Natural killer cell (primary cell): Measurements from ENCODE around the gene PITPNB. TPM values are rescaled to one million over a fixed set of nuclear protein-coding genes. Genes with fewer than 3 reads are reported as not detected.

Experiments
- ATAC-seq, 3 donors: fragments of 150-1000 bp in 2 of 3; fragments of 200-7000 bp in 1 of 3; cut with Tn5 transposase; 1 replicate in 1 of 3; 2 replicates in 2 of 3; pipeline ENCODE4 v1.10.0; 2021; ENCODE audit warnings: mild to moderate bottlenecking in 2 of 3, moderate library complexity in 2 of 3
- DNase-seq, 2 donors: peaks; one replicate each; pipeline versions ENCODE4 v3.0.0 to v3.0.0-alpha.2; 2013 to 2021; ENCODE audit warnings: mixed read lengths in 1 of 2
- H3K27ac ChIP-seq: one replicate; pipeline ENCODE4 v1.5.1; 2013; ENCODE audit warnings: mild to moderate bottlenecking, low read length
- H3K27me3 ChIP-seq: one replicate; pipeline ENCODE4 v1.6.1; 2013; ENCODE audit warnings: low read length; ENCODE audit not compliant: control insufficient read depth, insufficient read depth
- H3K36me3 ChIP-seq: one replicate; pipeline ENCODE4 v1.6.1; 2013; ENCODE audit warnings: low read length; ENCODE audit not compliant: control insufficient read depth, insufficient read depth
- H3K4me1 ChIP-seq: one replicate; pipeline ENCODE4 v1.6.1; 2013; ENCODE audit warnings: low read length; ENCODE audit not compliant: control insufficient read depth, insufficient read depth
- H3K4me3 ChIP-seq: one replicate; pipeline ENCODE4 v1.5.1; 2013; ENCODE audit warnings: low read length
- H3K9me3 ChIP-seq: one replicate; pipeline ENCODE4 v1.6.1; 2013; ENCODE audit warnings: low read length; ENCODE audit not compliant: control insufficient read depth, insufficient read depth
- H3K27ac Mint-ChIP-seq, 2 donors: one replicate each; pipeline ENCODE4 v1.8.0; 2022; ENCODE audit warnings: mild to moderate bottlenecking in 2 of 2, mixed read lengths in 2 of 2, moderate library complexity in 1 of 2
- H3K27me3 Mint-ChIP-seq, 2 donors: one replicate each; pipeline ENCODE4 v1.8.0; 2022; ENCODE audit warnings: low read depth in 2 of 2, mixed read lengths in 2 of 2
- H3K36me3 Mint-ChIP-seq: one replicate; pipeline ENCODE4 v1.8.0; 2022; ENCODE audit warnings: mixed read lengths
- H3K4me1 Mint-ChIP-seq, 2 donors: one replicate each; pipeline ENCODE4 v1.8.0; 2022; ENCODE audit warnings: mixed read lengths in 2 of 2
- H3K4me3 Mint-ChIP-seq: one replicate; pipeline ENCODE4 v1.8.0; 2022; ENCODE audit warnings: mild to moderate bottlenecking, moderate library complexity, mixed read lengths
- H3K9me3 Mint-ChIP-seq, 2 donors: one replicate each; pipeline ENCODE4 v1.8.0; 2022; ENCODE audit warnings: mixed read lengths in 2 of 2
- CTCF ChIP-seq: fragments of 200-600 bp; IDR thresholded peaks from one replicate; pipeline ENCODE4 v1.8.0; 2022; ENCODE audit warnings: antibody characterized with exemption
- WGBS: methylation state at CpG from one replicate; pipeline ENCODE4 v1.1.7; 2013; ENCODE audit warnings: missing lambda C conversion rate; ENCODE audit not compliant: insufficient coverage; 5-methylcytosine and 5-hydroxymethylcytosine counted together
- intact Hi-C: fragments of 100-400 bp; cut with micrococcal nuclease; formaldehyde crosslinking; loops from one replicate; pipeline ENCODE4 v1.14.2; 2022
- total RNA-seq, 4 donors: library from RNA; stranded (reverse); fragments of 120-200 nt in 1 of 4; gene quantifications; one replicate each; pipeline versions ENCODE4 v1.2.3 to v1.2.4, GENCODE V29; 2013 to 2022

PITPNB gene
- total RNA-seq, 3 donors from 2014 or later (not counting 1 experiment from before 2014, with no cell fraction given), result 58.4 to 77.7 (median 65.1) TPM

DNA sequence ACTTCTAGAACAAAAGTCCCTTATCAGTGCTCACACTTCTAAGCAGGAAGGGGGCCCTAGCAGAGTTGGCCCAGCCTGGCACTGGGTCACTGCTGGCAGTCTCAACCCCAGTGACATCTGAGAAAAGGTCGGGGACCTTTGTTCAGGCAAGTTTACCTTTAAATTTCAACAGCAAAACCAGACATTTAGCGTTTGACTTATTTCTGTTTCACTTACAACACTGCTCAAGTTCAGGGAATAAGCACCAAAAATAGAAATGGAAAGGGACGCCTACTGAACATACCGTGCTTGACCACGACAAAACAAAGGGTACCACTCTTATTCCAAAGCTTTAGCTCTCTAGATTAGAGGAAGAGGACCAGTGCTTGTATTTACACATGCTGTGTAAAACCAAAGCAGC, 26.2 kb downstream of the PITPNB start:
- peaks cover 0 to 4% of the 10 kb centered on the region in 2 donors for H3K4me1 Mint-ChIP-seq
- Histone ChIP-seq H3K27me3 (no peaks in the 10 kb centered on the region), H3K4me3 (no peak overlapping the region), H3K9me3 (no peaks in the 10 kb centered on the region), H3K36me3 (peaks cover 65% of the 10 kb centered on the region), H3K27ac (no peak overlapping the region), H3K4me1 (no peaks in the 10 kb centered on the region)
- H3K9me3 Mint-ChIP-seq, result no peaks in the 10 kb centered on the region
- ATAC-seq (no peak), DNase-seq (no peak)
- no peaks in the 10 kb centered on the region for H3K27me3 Mint-ChIP-seq
- no peak for TF ChIP-seq CTCF
- 80% methylated on average over 5 of the region's 5 CpGs for WGBS
- H3K27ac Mint-ChIP-seq, result no peak overlapping the region
- intact Hi-C loops, result no loop called here
- H3K4me3 Mint-ChIP-seq, result no peak overlapping the region
- H3K36me3 Mint-ChIP-seq, result peaks cover 25% of the 10 kb centered on the region

DNA sequence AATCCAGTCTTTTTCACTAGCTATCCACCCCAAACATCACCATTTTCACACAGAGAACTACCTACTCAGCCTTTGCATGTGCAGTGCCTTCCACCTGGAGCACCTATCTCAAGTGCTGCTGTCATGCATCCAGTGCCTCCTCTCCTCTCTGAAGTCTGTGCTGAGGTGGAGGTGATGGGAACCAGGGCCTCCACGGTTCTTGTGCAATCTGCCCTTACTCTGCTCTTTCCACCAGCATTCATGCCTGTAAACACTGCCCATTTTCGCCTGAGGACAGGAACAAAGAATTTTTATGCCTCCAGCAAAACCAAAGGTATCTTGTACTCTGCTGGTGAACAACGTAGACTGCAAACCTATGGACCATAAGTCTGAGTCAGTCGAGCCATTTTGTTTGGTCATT, 27.0 kb downstream of the PITPNB start:
- no peaks in the 10 kb centered on the region for H3K27me3 Mint-ChIP-seq
- peaks cover 0 to 4% of the 10 kb centered on the region in 2 donors for H3K4me1 Mint-ChIP-seq
- DNase-seq (no peak), ATAC-seq (no peak)
- Histone ChIP-seq H3K27ac (no peak overlapping the region), H3K36me3 (peaks cover 63% of the 10 kb centered on the region), H3K27me3 (no peaks in the 10 kb centered on the region), H3K4me3 (no peak overlapping the region), H3K4me1 (no peaks in the 10 kb centered on the region), H3K9me3 (no peaks in the 10 kb centered on the region)
- no peak overlapping the region for H3K4me3 Mint-ChIP-seq
- intact Hi-C loops, result no loop called here
- H3K9me3 Mint-ChIP-seq, result no peaks in the 10 kb centered on the region
- no peak overlapping the region for H3K27ac Mint-ChIP-seq
- WGBS, result 99% methylated on average over 4 of the region's 4 CpGs
- TF ChIP-seq CTCF, result no peak
- peaks cover 24% of the 10 kb centered on the region for H3K36me3 Mint-ChIP-seq

GRCh38 chr22:27888310-27888709, 30.7 kb downstream of the PITPNB start:
- H3K36me3 Mint-ChIP-seq, result peaks cover 17% of the 10 kb centered on the region
- H3K27me3 Mint-ChIP-seq, result no peaks in the 10 kb centered on the region
- H3K4me3 ChIP-seq, result no peak overlapping the region
- no peak for ATAC-seq
- no peaks in the 10 kb centered on the region for H3K9me3 Mint-ChIP-seq
- WGBS, result 100% methylated on average over 1 of the region's 1 CpG
- H3K27ac Mint-ChIP-seq, result no peak overlapping the region
- H3K4me1 Mint-ChIP-seq, result peaks cover 0 to 4% of the 10 kb centered on the region in 2 donors
- no peak overlapping the region for H3K4me3 Mint-ChIP-seq
- H3K27ac ChIP-seq, result no peak overlapping the region
- H3K27me3 ChIP-seq, result no peaks in the 10 kb centered on the region
- no peak for TF ChIP-seq CTCF
- no peaks in the 10 kb centered on the region for H3K4me1 ChIP-seq
- intact Hi-C loops, result loop anchor here (10.0 kb wide), 2 partner anchors 556 to 706 kb away; no protein-coding TSS in a partner anchor
- no peak for DNase-seq
- peaks cover 48% of the 10 kb centered on the region for H3K36me3 ChIP-seq
- no peaks in the 10 kb centered on the region for H3K9me3 ChIP-seq

GRCh38 chr22:27886843-27887151, 32.3 kb downstream of the PITPNB start:
- TF ChIP-seq CTCF, result peak; percentile 65
- no peak overlapping the region for H3K4me3 ChIP-seq
- no peak for DNase-seq
- intact Hi-C loops, result loop anchor here (1.0 to 10.0 kb wide), 3 partner anchors 123 to 708 kb away; no protein-coding TSS in a partner anchor
- H3K9me3 ChIP-seq, result no peaks in the 10 kb centered on the region
- no peaks in the 10 kb centered on the region for H3K27me3 ChIP-seq
- H3K36me3 ChIP-seq, result peaks cover 40% of the 10 kb centered on the region
- H3K9me3 Mint-ChIP-seq, result no peaks in the 10 kb centered on the region
- no peak overlapping the region for H3K27ac ChIP-seq
- peak overlapping the region in 1 of 2 donors; percentile 50 for H3K27ac Mint-ChIP-seq
- H3K36me3 Mint-ChIP-seq, result peaks cover 9% of the 10 kb centered on the region
- no peak overlapping the region for H3K4me3 Mint-ChIP-seq
- ATAC-seq, result no peak
- no peaks in the 10 kb centered on the region for H3K4me1 ChIP-seq
- no peaks in the 10 kb centered on the region for H3K27me3 Mint-ChIP-seq
- H3K4me1 Mint-ChIP-seq, result peaks cover 0 to 5% of the 10 kb centered on the region in 2 donors
